NT2/D1 (cell line): ENCODE measurements around the gene RUBCN.
A peak's percentile ranks its signal among the peaks of the same experiment; 100 is the strongest.

Experiments
- DNase-seq: peaks from one replicate; pipeline ENCODE4 v3.0.0-alpha.2; 2011; ENCODE audit warnings: low read depth, low spot score
- H3K27me3 ChIP-seq: 2 replicates; pipeline ENCODE4 v1.6.0; 2011; ENCODE audit warnings: mild to moderate bottlenecking; ENCODE audit not compliant: insufficient read length, insufficient read depth
- H3K36me3 ChIP-seq: 2 replicates; pipeline ENCODE4 v1.6.1; 2011; ENCODE audit warnings: mild to moderate bottlenecking, low read length, mixed read lengths; ENCODE audit not compliant: insufficient read depth, insufficient read length
- H3K4me1 ChIP-seq: 2 replicates; pipeline ENCODE4 v1.5.1; 2011; ENCODE audit not compliant: insufficient read depth, insufficient read length
- H3K4me3 ChIP-seq: 2 replicates; pipeline ENCODE4 v1.5.1; 2011; ENCODE audit warnings: low read depth; ENCODE audit not compliant: insufficient read length
- H3K9ac ChIP-seq: 2 replicates; pipeline ENCODE4 v1.6.0; 2011; ENCODE audit warnings: low read depth; ENCODE audit not compliant: insufficient read length
- H3K9me3 ChIP-seq: 2 replicates; pipeline ENCODE4 v1.5.1; 2011; ENCODE audit warnings: mild to moderate bottlenecking, low read length; ENCODE audit not compliant: insufficient read depth
- SUZ12 ChIP-seq: IDR thresholded peaks from 2 replicates; pipeline ENCODE4 v1.6.1; 2011; ENCODE audit not compliant: insufficient read length, insufficient read depth; ENCODE audit errors: extremely low read depth
- YY1 ChIP-seq: IDR thresholded peaks from 2 replicates; pipeline ENCODE4 v1.6.1; 2011; ENCODE audit not compliant: insufficient read length, insufficient read depth
- ZNF274 ChIP-seq: IDR thresholded peaks from 2 replicates; pipeline ENCODE4 v1.6.1; 2011; ENCODE audit warnings: mild to moderate bottlenecking, low read depth, low read length

The RUBCN gene

DNA sequence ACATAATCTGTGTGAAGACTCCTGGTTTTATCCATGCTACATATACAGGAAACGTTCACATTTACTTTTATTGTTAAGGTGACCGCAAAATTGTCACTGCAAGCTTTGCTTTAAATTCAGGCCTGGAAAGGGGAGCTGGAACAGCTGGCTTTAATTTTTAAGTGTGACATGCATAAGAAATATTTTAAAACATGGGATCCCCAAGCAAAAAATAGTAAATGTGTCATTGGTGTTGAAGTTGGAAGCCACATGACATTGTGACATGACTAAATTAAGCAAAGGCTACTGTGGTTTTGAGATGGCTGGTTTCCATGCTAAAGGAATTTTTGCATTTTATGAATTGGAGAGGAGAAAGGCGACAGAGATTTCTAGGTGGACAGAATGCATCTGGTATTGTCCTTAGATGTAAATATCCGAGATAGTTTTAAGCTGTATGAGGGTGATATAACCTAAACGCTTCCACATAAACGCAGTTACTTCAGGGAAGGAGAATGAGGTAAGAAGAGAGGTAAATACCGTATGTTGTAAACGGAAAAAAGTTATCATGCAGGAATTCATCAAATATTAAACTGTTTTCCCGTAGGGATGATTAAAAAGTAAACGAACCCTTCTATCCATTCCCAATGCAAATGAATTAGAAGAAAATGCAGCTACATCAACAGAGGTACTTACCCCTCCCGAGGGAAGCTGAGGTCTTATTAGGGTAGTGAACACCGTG is 12.1 kb upstream of the RUBCN start:
- TF ChIP-seq ZNF274, result no peak
- no peak for TF ChIP-seq YY1
- no peak for TF ChIP-seq SUZ12
- H3K4me3 ChIP-seq, result peak overlapping the region; percentile 71
- H3K4me1 ChIP-seq, result no peaks in the 10 kb centered on the region
- DNase-seq, result no peak
- peak overlapping the region; percentile 74 for H3K9ac ChIP-seq
- H3K36me3 ChIP-seq, result no peaks in the 10 kb centered on the region
- peaks cover 52% of the 10 kb centered on the region for H3K27me3 ChIP-seq
- no peaks in the 10 kb centered on the region for H3K9me3 ChIP-seq

GRCh38 chr3:197746801-197747237 is 10.1 kb upstream of the RUBCN start:
- no peak overlapping the region for H3K9ac ChIP-seq
- H3K4me3 ChIP-seq, result no peak overlapping the region
- DNase-seq, result no peak
- H3K4me1 ChIP-seq, result no peaks in the 10 kb centered on the region
- no peaks in the 10 kb centered on the region for H3K9me3 ChIP-seq
- no peaks in the 10 kb centered on the region for H3K36me3 ChIP-seq
- TF ChIP-seq YY1 (no peak), ZNF274 (no peak)
- H3K27me3 ChIP-seq, result peaks cover 38% of the 10 kb centered on the region

DNA sequence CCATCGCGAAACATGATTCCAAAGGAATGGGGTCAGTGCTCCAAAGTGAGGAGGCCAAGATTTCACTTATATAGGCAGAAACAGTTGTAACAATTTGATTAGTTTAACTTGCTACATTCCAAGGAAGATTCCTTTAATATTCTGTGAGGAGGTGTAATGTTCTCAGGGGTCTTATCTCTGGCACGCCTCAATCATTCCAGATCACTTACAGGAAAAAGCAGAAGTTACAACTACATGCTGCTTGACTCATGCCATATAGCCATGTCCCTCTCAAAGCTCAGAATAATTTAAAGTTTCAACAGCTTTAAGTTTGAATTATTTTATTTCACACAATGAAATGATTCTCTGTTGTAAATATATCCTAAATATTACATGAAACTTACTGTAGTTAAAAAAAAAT is 9.5 kb upstream of the RUBCN start:
- Histone ChIP-seq H3K9ac (no peak overlapping the region), H3K9me3 (no peaks in the 10 kb centered on the region), H3K27me3 (peaks cover 32% of the 10 kb centered on the region), H3K36me3 (no peaks in the 10 kb centered on the region), H3K4me1 (no peaks in the 10 kb centered on the region), H3K4me3 (no peak overlapping the region)
- TF ChIP-seq YY1 (no peak), SUZ12 (no peak), ZNF274 (no peak)
- no peak for DNase-seq

DNA sequence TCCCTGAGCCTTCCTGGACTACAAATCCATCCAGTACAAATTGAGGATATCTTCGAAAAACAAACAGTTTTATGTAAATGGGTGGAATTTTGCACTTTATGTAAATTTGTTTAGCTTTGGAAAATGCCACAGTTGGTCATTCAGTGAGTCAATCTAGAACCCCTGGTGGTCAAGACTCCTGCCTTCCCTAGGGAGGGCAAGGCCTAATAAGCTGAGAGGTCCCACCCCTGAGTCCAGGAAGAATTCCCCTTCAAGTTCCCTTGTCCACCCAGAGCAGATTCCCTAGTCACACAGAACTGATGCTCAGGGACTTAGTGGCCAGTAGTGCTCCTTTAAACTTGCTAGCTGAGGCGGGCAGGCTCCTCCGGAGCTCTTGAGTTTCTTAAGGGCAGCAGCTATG is 6.1 kb upstream of the RUBCN start:
- Histone ChIP-seq H3K27me3 (no peaks in the 10 kb centered on the region), H3K9ac (no peak overlapping the region), H3K4me1 (peaks cover 2% of the 10 kb centered on the region), H3K9me3 (no peaks in the 10 kb centered on the region), H3K36me3 (no peaks in the 10 kb centered on the region), H3K4me3 (no peak overlapping the region)
- TF ChIP-seq ZNF274 (no peak), YY1 (no peak), SUZ12 (no peak)
- DNase-seq, result no peak

DNA sequence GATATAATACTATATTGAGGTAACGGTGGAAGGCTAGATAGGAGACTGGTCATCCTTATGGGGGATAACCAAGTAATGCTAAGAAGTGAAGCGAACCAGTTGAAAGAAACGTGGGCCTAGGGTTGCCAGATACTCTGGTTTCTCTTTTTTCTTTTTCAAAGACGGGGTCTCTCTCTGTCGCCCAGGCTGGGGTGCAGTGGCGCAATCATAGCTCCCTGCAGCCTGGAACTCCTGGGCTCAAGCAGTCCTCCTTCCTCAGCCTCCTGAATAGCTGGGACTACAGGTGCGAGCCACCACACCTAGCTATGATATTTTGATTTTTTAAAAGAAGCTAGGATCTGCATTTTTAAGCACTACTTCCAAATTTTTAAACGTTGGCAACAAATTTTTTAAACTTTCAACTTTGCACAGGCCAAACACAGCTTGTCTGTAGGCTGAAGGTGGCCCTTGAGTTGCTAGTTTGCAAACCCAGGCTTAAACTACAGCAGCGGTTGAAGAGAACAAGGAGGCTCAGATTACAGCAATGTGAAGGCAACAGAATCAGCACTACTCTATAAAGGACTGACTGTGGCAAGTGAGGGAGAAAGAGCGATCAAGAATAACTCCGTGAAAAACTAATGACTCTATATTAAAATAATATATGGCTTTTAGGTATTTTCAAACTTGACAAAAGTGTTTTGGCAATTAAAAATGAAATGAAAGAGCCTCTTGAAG is 1.2 kb upstream of the RUBCN start:
- Histone ChIP-seq H3K4me1 (peaks cover 6% of the 10 kb centered on the region), H3K36me3 (no peaks in the 10 kb centered on the region), H3K27me3 (peaks cover 7% of the 10 kb centered on the region), H3K9me3 (no peaks in the 10 kb centered on the region), H3K9ac (peak overlapping the region; percentile 77), H3K4me3 (peak overlapping the region; percentile 67)
- no peak for TF ChIP-seq YY1
- no peak for TF ChIP-seq ZNF274
- no peak for TF ChIP-seq SUZ12
- no peak for DNase-seq

GRCh38 chr3:197737319-197737649 is 580 bp upstream of the RUBCN start:
- DNase-seq, result no peak
- Histone ChIP-seq H3K9me3 (no peaks in the 10 kb centered on the region), H3K4me3 (peak overlapping the region; percentile 67), H3K27me3 (peaks cover 7% of the 10 kb centered on the region), H3K4me1 (peaks cover 6% of the 10 kb centered on the region), H3K9ac (peak overlapping the region; percentile 77), H3K36me3 (no peaks in the 10 kb centered on the region)
- TF ChIP-seq ZNF274, result no peak
- no peak for TF ChIP-seq SUZ12
- TF ChIP-seq YY1, result no peak

- peak overlapping the region; percentile 84 for H3K4me3 ChIP-seq
- H3K36me3 ChIP-seq, result no peaks in the 10 kb centered on the region
- TF ChIP-seq YY1 (no peak), ZNF274 (no peak), SUZ12 (no peak)
- H3K9ac ChIP-seq, result peak overlapping the region; percentile 86
- peaks cover 7% of the 10 kb centered on the region for H3K27me3 ChIP-seq
- no peak for DNase-seq
- no peaks in the 10 kb centered on the region; the same call in 1 of the 2 replicates for H3K9me3 ChIP-seq
- peaks cover 6% of the 10 kb centered on the region for H3K4me1 ChIP-seq
These were observed 654 bp downstream of the RUBCN start for GRCh38 chr3:197736010-197736490.
